Measurements from ENCODE around the gene GTF2F2. TPM values are rescaled to one million over a fixed set of nuclear protein-coding genes. Genes with fewer than 3 reads are reported as not detected.
A peak's percentile ranks its signal among the peaks of the same experiment; 100 is the strongest.

Gene GTF2F2
- total RNA-seq, 2 donors from 2014 or later: 20.7 to 32.1 TPM

DNA sequence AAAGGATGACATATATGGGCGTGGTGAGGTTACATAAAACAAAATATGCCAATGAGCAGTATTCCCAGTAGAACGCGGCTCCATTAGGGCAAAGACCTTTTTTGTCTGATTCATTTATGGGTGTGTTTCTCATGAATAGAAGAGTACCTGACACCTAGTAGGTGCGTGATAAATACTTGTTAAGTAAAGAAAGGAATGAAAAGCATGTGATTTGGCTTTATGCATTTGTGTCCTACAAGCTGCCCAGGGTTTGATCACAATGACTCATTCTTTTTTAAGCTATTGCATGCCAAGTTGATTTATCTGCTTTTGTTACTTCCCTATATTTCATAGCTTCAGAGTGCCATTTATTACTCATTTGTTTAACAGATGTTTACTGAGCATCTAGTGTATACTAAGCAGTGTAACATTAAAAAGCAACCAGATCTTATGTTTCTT is 99.6 kb downstream of the GTF2F2 start:
- DNase-seq (ENCODE audit: low spot score) (no peak), ATAC-seq (no peak)
- H3K27ac Mint-ChIP-seq: no peak overlapping the region
- H3K4me1 Mint-ChIP-seq (ENCODE audit: low read depth in 2 of 2): peaks cover 0 to 6% of the 10 kb centered on the region in 2 donors
- no peaks in the 10 kb centered on the region for H3K36me3 Mint-ChIP-seq
- no peaks in the 10 kb centered on the region for H3K9me3 Mint-ChIP-seq
- H3K4me3 Mint-ChIP-seq: no peak overlapping the region
- H3K27me3 Mint-ChIP-seq: no peaks in the 10 kb centered on the region

DNA sequence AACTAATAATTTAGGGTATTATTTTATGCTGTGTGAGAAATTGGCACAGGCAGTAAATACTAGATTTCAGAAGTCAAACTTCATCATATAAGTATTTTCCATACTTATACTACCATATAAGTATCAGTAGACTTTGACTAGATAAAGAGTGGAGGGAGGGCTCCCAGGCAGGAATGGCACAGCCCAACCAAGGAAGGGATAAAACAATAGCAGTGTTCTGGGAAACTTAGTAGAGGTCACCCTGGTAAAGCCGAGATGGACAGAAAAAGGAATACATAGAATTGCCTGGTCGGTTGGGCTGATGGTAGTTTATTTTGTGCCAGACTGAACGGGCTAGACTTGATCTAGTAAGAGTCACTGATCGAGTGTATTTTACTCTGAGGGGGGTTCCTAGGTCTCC is 100.1 kb downstream of the GTF2F2 start:
- Mint-ChIP-seq H3K27ac (no peak overlapping the region), H3K4me1 (ENCODE audit: low read depth in 2 of 2) (peaks cover 0 to 6% of the 10 kb centered on the region in 2 donors), H3K9me3 (no peaks in the 10 kb centered on the region), H3K27me3 (no peaks in the 10 kb centered on the region), H3K4me3 (no peak overlapping the region), H3K36me3 (no peaks in the 10 kb centered on the region)
- DNase-seq (ENCODE audit: low spot score) (no peak), ATAC-seq (no peak)

DNA sequence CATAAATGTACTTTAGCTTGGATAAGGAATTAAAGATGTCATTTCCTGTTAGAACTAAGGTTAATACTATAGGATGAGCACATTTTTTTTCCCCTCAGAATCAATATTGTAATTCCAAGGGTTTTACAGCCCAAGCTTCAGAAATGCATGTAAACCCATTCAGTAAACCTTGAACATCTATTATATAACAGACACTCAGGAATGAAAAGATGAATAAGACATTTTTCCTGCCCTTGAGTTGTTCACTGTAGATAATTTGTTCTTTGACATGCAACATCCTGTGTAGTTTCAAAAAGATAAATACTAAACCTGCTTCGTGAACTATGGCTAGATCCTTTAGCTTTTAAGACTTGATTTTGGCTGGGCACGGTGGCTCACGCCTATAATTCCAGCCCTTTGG is 102.2 kb downstream of the GTF2F2 start:
- Mint-ChIP-seq H3K36me3 (no peaks in the 10 kb centered on the region), H3K9me3 (no peaks in the 10 kb centered on the region), H3K4me3 (no peak overlapping the region), H3K27ac (no peak overlapping the region), H3K27me3 (no peaks in the 10 kb centered on the region), H3K4me1 (ENCODE audit: low read depth in 2 of 2) (no peaks in the 10 kb centered on the region)
- DNase-seq (ENCODE audit: low spot score) (no peak), ATAC-seq (no peak)

DNA sequence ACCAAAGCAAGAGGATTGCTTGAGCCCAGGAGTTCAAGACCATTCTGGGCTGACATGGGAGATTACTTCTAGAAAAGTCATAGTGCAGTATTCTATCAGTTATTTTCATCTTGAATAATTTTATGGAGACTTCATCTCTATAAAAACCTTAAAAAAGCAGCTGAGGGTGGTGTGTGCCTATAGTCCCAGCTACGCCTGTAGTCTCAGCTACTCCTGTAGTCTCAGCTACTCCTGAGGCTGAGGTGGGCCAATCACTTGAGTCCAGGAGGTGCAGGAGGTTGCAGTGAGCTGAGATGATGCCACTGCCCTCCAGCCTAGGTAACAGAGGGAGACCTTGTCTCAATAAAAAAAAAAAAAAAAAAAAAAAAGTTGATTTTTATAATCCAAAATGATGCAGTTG is 102.6 kb downstream of the GTF2F2 start:
- Mint-ChIP-seq H3K27ac (no peak overlapping the region), H3K36me3 (no peaks in the 10 kb centered on the region), H3K4me3 (no peak overlapping the region), H3K4me1 (ENCODE audit: low read depth in 2 of 2) (no peaks in the 10 kb centered on the region), H3K27me3 (no peaks in the 10 kb centered on the region), H3K9me3 (no peaks in the 10 kb centered on the region)
- no peak for ATAC-seq
- no peak for DNase-seq (ENCODE audit: low spot score)

DNA sequence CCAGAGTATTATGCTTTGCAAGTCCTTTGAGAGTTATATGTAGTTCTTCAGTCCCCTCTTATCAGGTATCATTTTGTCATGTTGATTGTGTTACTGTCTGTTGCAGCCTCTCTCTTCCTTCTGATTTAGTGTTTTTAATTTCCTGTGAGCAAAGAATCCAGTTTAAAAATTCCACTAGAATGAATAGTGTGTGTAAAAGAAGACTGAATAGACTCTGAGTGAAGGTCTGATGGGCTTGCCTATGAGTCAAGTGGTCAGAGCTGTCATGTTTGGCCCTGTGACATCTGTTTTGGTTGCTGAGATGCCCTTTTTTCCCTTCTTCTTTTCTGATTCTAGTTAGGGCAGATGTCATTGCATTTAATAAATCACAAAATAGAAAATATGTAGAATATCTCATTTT is 103.9 kb downstream of the GTF2F2 start:
- DNase-seq (ENCODE audit: low spot score) (no peak), ATAC-seq (no peak)
- H3K4me3 Mint-ChIP-seq: no peak overlapping the region
- no peaks in the 10 kb centered on the region for H3K36me3 Mint-ChIP-seq
- H3K9me3 Mint-ChIP-seq: no peaks in the 10 kb centered on the region
- no peak overlapping the region for H3K27ac Mint-ChIP-seq
- H3K4me1 Mint-ChIP-seq (ENCODE audit: low read depth in 2 of 2): peaks cover 0 to under 1% of the 10 kb centered on the region in 2 donors
- H3K27me3 Mint-ChIP-seq: no peaks in the 10 kb centered on the region

DNA sequence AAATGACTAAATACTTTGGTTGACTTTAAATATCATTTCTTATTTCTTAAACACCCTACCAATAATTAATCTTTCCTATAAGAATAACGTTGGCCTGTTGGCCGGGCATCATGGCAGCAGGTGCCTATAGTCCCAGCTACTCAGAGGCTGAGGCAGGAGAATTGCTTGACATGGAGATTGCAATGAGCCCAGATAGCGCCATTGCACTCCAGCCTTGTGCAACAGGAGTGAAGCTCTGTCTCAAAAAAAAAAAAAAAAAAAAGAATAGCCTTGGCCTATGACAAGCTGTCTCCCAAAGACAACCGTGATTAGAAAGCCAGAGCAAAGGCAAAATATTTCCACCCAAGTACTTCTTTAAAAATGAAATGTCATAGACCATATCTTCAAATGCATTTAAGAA is 105.1 kb downstream of the GTF2F2 start:
- H3K4me3 Mint-ChIP-seq: no peak overlapping the region
- H3K27ac Mint-ChIP-seq: no peak overlapping the region
- ATAC-seq (no peak), DNase-seq (ENCODE audit: low spot score) (no peak)
- H3K36me3 Mint-ChIP-seq: no peaks in the 10 kb centered on the region
- no peaks in the 10 kb centered on the region for H3K9me3 Mint-ChIP-seq
- H3K4me1 Mint-ChIP-seq (ENCODE audit: low read depth in 2 of 2): peaks cover 0 to 4% of the 10 kb centered on the region in 2 donors
- H3K27me3 Mint-ChIP-seq: no peaks in the 10 kb centered on the region

DNA sequence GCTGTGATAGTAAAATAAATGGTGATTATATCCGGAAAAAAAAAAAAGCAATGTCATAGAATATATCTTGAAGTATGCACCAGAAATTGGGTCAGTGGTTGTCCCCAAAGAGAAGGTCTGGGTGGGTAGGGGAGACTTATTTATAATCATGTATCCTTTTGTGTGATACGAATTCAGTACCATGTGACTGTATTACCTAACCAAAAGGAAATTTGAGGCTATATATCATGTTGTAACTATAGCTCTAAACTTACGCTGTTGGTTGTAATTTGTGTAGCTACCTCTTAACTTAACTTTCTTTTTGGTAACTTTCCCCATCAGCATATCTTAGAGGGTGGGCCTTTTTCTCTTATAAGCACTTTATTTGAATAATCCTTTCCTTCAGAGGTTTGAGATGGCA is 105.7 kb downstream of the GTF2F2 start:
- H3K27me3 Mint-ChIP-seq: no peaks in the 10 kb centered on the region
- DNase-seq (ENCODE audit: low spot score): no peak
- no peaks in the 10 kb centered on the region for H3K36me3 Mint-ChIP-seq
- H3K9me3 Mint-ChIP-seq: no peaks in the 10 kb centered on the region
- no peak overlapping the region for H3K27ac Mint-ChIP-seq
- peaks cover 0 to 4% of the 10 kb centered on the region in 2 donors for H3K4me1 Mint-ChIP-seq (ENCODE audit: low read depth in 2 of 2)
- ATAC-seq: no peak
- no peak overlapping the region for H3K4me3 Mint-ChIP-seq

DNA sequence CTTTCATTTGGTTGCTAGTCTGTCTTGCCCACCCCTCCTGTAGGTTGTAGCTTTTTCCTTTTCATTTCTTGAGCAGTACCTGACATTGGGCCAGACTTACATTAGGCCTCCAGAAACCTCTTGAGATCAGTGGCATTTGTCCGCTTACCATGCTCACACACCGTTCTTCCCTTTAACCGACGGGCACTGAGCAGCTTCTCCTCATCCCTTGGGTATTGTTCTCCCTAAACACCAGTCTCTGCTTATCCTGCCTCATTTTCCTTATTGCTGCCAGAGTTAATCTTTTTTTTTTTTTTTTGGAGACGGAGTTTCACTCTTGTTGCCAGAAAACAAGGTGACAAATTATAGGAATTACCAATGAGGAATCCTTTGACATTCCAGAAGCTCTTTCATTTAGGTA is 107.7 kb downstream of the GTF2F2 start:
- no peaks in the 10 kb centered on the region for H3K27me3 Mint-ChIP-seq
- H3K4me1 Mint-ChIP-seq (ENCODE audit: low read depth in 2 of 2): peaks cover 0 to 7% of the 10 kb centered on the region in 2 donors
- H3K36me3 Mint-ChIP-seq: no peaks in the 10 kb centered on the region
- H3K9me3 Mint-ChIP-seq: no peaks in the 10 kb centered on the region
- ATAC-seq (no peak), DNase-seq (ENCODE audit: low spot score) (no peak)
- H3K4me3 Mint-ChIP-seq: no peak overlapping the region
- H3K27ac Mint-ChIP-seq: no peak overlapping the region

DNA sequence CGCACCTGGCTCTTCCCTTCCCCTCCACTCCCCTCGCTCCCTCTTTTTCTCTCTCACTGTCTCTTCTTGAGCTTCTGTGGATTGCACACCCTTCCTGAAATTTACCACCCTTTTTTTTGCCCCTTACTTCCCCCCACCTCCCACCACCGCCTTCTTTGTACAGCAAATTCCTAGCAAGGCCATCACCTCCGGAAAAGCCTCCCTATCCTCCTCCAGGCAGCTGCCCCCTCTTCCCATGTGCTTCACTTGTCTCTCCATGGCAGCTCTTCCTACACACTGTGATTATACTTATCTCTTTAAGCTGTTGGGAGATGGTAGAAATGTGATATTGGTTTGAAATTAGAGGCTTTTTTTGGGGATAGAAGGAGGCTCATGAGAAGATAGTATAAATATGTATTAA is 108.9 kb downstream of the GTF2F2 start:
- H3K36me3 Mint-ChIP-seq: no peaks in the 10 kb centered on the region
- H3K27ac Mint-ChIP-seq: no peak overlapping the region
- no peaks in the 10 kb centered on the region for H3K9me3 Mint-ChIP-seq
- ATAC-seq (no peak), DNase-seq (ENCODE audit: low spot score) (no peak)
- H3K27me3 Mint-ChIP-seq: no peaks in the 10 kb centered on the region
- H3K4me1 Mint-ChIP-seq (ENCODE audit: low read depth in 2 of 2): peaks cover 0 to 7% of the 10 kb centered on the region in 2 donors
- H3K4me3 Mint-ChIP-seq: no peak overlapping the region

DNA sequence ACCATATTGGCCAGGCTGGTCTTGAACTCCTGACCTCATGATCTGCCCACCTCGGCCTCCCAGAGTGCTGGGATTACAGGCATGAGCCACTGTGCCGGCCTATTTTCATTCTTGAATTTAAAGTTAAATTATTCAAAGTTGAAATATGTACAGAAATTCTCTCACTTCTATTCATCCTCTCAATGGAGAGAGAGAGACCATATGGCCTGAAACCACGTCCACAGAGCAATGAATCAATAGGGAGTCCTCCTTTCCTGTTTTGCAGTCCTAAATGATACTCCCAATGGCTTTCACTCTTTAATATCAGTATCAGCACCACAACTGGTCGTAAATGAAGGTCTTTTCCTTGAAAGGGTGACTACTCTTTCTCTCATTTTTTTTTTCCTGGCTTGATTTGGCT is 111.0 kb downstream of the GTF2F2 start:
- H3K4me1 Mint-ChIP-seq (ENCODE audit: low read depth in 2 of 2): peaks cover 0 to 7% of the 10 kb centered on the region in 2 donors
- no peaks in the 10 kb centered on the region for H3K36me3 Mint-ChIP-seq
- ATAC-seq (no peak), DNase-seq (ENCODE audit: low spot score) (no peak)
- H3K27ac Mint-ChIP-seq: no peak overlapping the region
- no peak overlapping the region for H3K4me3 Mint-ChIP-seq
- no peaks in the 10 kb centered on the region for H3K27me3 Mint-ChIP-seq
- no peaks in the 10 kb centered on the region for H3K9me3 Mint-ChIP-seq

DNA sequence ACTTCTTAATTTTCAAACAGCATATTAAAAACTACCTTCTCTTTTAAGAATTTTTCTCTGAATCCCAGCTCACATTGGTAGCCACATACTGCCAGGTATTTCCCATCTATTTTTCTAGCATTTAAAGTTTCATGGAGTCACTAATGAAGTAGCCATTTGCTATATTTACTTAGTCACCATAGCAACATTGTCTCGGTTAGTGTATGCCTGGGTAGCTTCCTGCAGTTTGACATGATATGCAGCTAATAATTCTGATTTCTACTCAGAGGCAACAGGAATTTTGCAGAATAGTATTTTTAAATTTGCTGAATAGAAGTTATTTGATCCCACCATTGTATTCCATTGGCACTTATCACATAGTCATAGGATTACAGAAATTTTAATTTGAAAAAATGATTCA is 111.4 kb downstream of the GTF2F2 start:
- H3K4me1 Mint-ChIP-seq (ENCODE audit: low read depth in 2 of 2): peaks cover 0 to 7% of the 10 kb centered on the region in 2 donors
- no peak for ATAC-seq

DNA sequence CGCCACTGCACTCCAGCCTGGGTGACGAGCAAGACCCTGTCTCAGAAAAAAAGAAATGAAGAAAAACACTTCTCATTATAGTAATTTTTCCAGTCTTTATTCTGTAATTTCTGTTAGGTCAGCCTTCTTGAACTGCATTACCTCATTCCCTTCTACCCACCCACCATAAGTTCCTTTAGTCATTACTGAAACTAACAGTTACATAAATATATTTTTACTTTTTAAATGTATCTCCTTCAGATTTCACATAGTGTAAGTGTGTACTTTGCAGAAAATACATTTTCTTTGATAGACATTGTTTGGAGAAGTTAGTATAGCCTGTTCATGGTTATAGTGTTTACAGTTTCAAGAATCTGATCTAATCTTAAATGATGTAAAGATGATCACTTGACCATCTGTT is 112.3 kb downstream of the GTF2F2 start:
- H3K9me3 Mint-ChIP-seq: no peaks in the 10 kb centered on the region
- no peaks in the 10 kb centered on the region for H3K27me3 Mint-ChIP-seq
- H3K4me3 Mint-ChIP-seq: no peak overlapping the region
- no peak for DNase-seq (ENCODE audit: low spot score)
- no peak overlapping the region for H3K27ac Mint-ChIP-seq
- ATAC-seq: no peak
- no peaks in the 10 kb centered on the region for H3K36me3 Mint-ChIP-seq
- peaks cover 0 to 7% of the 10 kb centered on the region in 2 donors for H3K4me1 Mint-ChIP-seq (ENCODE audit: low read depth in 2 of 2)

More for the DNA sequence above, 111.4 kb downstream of the GTF2F2 start:
- Mint-ChIP-seq H3K27ac (no peak overlapping the region), H3K36me3 (no peaks in the 10 kb centered on the region), H3K27me3 (no peaks in the 10 kb centered on the region), H3K4me3 (no peak overlapping the region), H3K9me3 (no peaks in the 10 kb centered on the region)
- DNase-seq (ENCODE audit: low spot score): no peak

DNA sequence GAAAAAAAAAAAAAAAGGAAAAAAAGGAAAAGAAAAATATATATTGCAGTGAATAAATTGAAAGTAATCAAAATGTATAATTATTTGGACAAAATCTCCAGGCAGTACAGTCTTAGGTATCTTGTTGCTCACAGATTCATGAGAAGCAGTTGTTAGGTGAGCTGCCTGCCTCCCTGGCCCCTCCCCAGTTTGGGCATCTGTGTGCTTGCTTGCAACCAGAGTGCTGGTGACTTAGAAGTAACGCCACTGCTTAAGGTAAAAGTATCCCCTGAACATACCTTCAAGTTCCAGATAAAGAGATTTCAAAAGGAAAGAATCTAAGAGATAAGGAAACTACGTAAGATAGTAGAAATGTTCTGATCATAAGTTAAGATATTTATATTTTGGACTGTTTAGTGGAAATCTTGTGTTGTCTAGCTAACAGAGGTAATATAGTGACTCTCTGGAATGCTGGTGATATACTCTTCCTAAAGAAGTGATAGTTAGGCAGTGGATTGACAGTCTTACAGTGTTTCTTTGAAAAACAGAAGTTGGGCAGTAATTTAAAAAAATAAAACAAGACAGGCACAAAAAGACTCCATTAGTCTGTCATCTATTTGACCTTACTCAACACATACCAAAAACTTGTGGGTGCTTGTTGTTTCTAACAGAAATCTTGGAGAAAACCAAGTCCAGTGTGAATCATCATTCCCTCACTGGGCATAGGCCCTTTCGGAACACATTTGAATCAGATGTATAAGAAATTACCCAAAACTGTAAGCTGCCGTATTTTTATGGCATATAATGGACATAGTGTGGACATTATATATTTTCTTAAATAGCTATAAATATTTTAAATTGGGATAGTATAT is 118.9 kb downstream of the GTF2F2 start:
- no peaks in the 10 kb centered on the region for H3K27me3 Mint-ChIP-seq

DNA sequence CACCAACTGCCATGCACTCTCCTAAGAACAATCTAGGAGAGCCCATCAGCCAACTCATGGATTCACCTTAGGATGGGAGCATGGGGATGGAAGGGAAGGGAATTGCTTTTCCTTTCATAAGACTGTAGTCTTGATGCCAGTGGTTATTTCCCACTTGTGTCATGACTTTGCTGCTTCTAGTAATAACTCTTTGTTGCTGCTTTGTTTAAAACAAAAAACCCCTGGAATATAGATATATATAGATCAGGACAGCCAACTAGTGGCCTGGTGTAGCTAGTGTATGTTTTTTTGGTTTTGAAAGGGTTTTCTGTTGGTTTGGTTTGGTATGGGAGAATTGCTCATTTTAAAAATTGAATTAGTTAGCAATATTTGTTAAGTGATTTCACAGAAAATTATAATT is 119.8 kb downstream of the GTF2F2 start:
- Mint-ChIP-seq H3K36me3 (no peaks in the 10 kb centered on the region), H3K9me3 (no peaks in the 10 kb centered on the region), H3K27ac (peak overlapping the region in 1 of 2 donors; percentile 23), H3K27me3 (no peaks in the 10 kb centered on the region), H3K4me1 (ENCODE audit: low read depth in 2 of 2) (no peaks in the 10 kb centered on the region), H3K4me3 (no peak overlapping the region)
- DNase-seq (ENCODE audit: low spot score) (no peak), ATAC-seq (no peak)

More for the DNA sequence above, 118.9 kb downstream of the GTF2F2 start:
- Mint-ChIP-seq H3K36me3 (no peaks in the 10 kb centered on the region), H3K4me1 (ENCODE audit: low read depth in 2 of 2) (no peaks in the 10 kb centered on the region), H3K4me3 (no peak overlapping the region), H3K27ac (no peak overlapping the region), H3K9me3 (no peaks in the 10 kb centered on the region)
- ATAC-seq: no peak
- no peak for DNase-seq (ENCODE audit: low spot score)

DNA sequence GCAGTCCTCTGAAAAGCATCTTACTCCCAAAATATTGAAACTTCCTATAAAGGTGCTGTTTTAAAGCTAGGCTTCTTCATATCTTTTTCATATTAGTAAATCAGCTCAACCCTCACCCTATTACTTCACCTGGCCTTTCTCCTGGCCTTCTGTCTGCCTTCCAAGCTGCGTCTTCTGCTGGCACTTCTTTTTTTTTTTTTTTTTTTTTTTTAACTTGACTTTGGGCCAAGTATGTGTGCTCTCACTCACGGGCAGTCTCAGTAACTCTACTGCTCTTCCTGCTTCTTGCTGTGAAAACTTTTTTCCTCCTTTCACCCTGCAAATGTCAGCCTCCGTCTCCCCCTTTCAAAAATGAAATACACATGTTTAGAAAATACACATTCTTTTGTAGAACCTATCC is 121.8 kb downstream of the GTF2F2 start:
- ATAC-seq (no peak), DNase-seq (ENCODE audit: low spot score) (no peak)
- no peaks in the 10 kb centered on the region for H3K36me3 Mint-ChIP-seq
- no peak overlapping the region for H3K27ac Mint-ChIP-seq
- no peaks in the 10 kb centered on the region for H3K9me3 Mint-ChIP-seq
- H3K4me1 Mint-ChIP-seq (ENCODE audit: low read depth in 2 of 2): no peaks in the 10 kb centered on the region
- H3K27me3 Mint-ChIP-seq: no peaks in the 10 kb centered on the region
- H3K4me3 Mint-ChIP-seq: no peak overlapping the region
